H9 (cell line): Measurements from ENCODE around the gene MSN. TPM values are rescaled to one million over a fixed set of nuclear protein-coding genes. Genes with fewer than 3 reads are reported as not detected.

ENCODE experiments used
- DNase-seq: peaks from one replicate; pipeline ENCODE4 v3.0.0-alpha.2; 2017
- H2AFZ ChIP-seq: one replicate; pipeline ENCODE4 v1.6.1; 2013; ENCODE audit warnings: mild to moderate bottlenecking, low read length, control low read depth, moderate library complexity
- H2AK5ac ChIP-seq: 2 replicates; pipeline ENCODE4 v1.6.1; 2013; ENCODE audit warnings: low read length, control low read depth, mixed read lengths; ENCODE audit not compliant: insufficient read length
- H2BK120ac ChIP-seq: one replicate; pipeline ENCODE4 v1.6.1; 2013; ENCODE audit warnings: low read depth, mild to moderate bottlenecking, low read length, control low read depth, inconsistent platforms; ENCODE audit not compliant: poor library complexity, severe bottlenecking
- H2BK12ac ChIP-seq: 2 replicates; pipeline ENCODE4 v1.6.1; 2013; ENCODE audit warnings: low read length, control low read depth, mixed read lengths, low read depth; ENCODE audit not compliant: insufficient read length
- H2BK15ac ChIP-seq: 2 replicates; pipeline ENCODE4 v1.6.1; 2013; ENCODE audit warnings: low read depth, low read length, control low read depth
- H2BK20ac ChIP-seq: one replicate; pipeline ENCODE4 v1.6.1; 2013; ENCODE audit warnings: low read depth, mild to moderate bottlenecking, low read length, control low read depth, inconsistent platforms; ENCODE audit not compliant: poor library complexity, severe bottlenecking
- H2BK5ac ChIP-seq: 2 replicates; pipeline ENCODE4 v1.6.1; 2013; ENCODE audit warnings: low read length, control low read depth, mixed read lengths; ENCODE audit not compliant: insufficient read length
- H3K14ac ChIP-seq: 2 replicates; pipeline ENCODE4 v1.6.1; 2013; ENCODE audit warnings: low read length, control low read depth; ENCODE audit not compliant: insufficient read depth
- H3K18ac ChIP-seq: 2 replicates; pipeline ENCODE4 v1.6.1; 2013; ENCODE audit warnings: low read depth, mild to moderate bottlenecking, mixed read lengths, low read length, control low read depth; ENCODE audit not compliant: insufficient read length
- H3K23ac ChIP-seq: 2 replicates; pipeline ENCODE4 v1.6.1; 2013; ENCODE audit warnings: low read length, control low read depth, mixed read lengths, low read depth; ENCODE audit not compliant: insufficient read length
- H3K23me2 ChIP-seq: 2 replicates; pipeline ENCODE4 v1.6.1; 2013; ENCODE audit warnings: low read depth, mild to moderate bottlenecking, mixed read lengths, low read length, control low read depth; ENCODE audit not compliant: insufficient read length, poor library complexity, severe bottlenecking
- H3K27ac ChIP-seq: 2 replicates; pipeline ENCODE4 v1.5.1; 2013; ENCODE audit warnings: low read length, control low read depth, mixed read lengths, low read depth; ENCODE audit not compliant: insufficient read length
- H3K27me3 ChIP-seq: 2 replicates; pipeline ENCODE4 v1.6.1; 2013; ENCODE audit warnings: low read length, control low read depth, inconsistent platforms; ENCODE audit not compliant: insufficient read depth
- H3K4ac ChIP-seq: 2 replicates; pipeline ENCODE4 v1.6.1; 2013; ENCODE audit warnings: low read depth, mild to moderate bottlenecking, control low read depth, inconsistent platforms, low read length, moderate library complexity
- H3K4me1 ChIP-seq: 2 replicates; pipeline ENCODE4 v1.6.1; 2013; ENCODE audit warnings: low read length, control low read depth, inconsistent platforms; ENCODE audit not compliant: insufficient read depth
- H3K4me2 ChIP-seq: 2 replicates; pipeline ENCODE4 v1.6.1; 2013; ENCODE audit warnings: low read length, control low read depth, mixed read lengths; ENCODE audit not compliant: insufficient read length, insufficient read depth
- H3K56ac ChIP-seq: 2 replicates; pipeline ENCODE4 v1.6.1; 2013; ENCODE audit warnings: low read depth, mild to moderate bottlenecking, mixed read lengths, low read length, control low read depth; ENCODE audit not compliant: insufficient read length
- H3K79me1 ChIP-seq: 2 replicates; pipeline ENCODE4 v1.6.1; 2013; ENCODE audit warnings: low read depth, mild to moderate bottlenecking, moderate library complexity, low read length, control low read depth, inconsistent platforms; ENCODE audit not compliant: insufficient read depth, poor library complexity, severe bottlenecking
- H3K79me2 ChIP-seq: 2 replicates; pipeline ENCODE4 v1.6.1; 2013; ENCODE audit warnings: low read length, control low read depth, inconsistent platforms; ENCODE audit not compliant: insufficient read depth
- H3K9ac ChIP-seq: 2 replicates; pipeline ENCODE4 v1.6.1; 2013; ENCODE audit warnings: low read length, control low read depth, mixed read lengths; ENCODE audit not compliant: insufficient read length; ENCODE audit errors: extremely low read depth
- H3K9me3 ChIP-seq: one replicate; pipeline ENCODE4 v1.6.1; 2013; ENCODE audit warnings: low read depth, low read length, inconsistent platforms; ENCODE audit not compliant: control insufficient read depth
- H3T11ph ChIP-seq: one replicate; pipeline ENCODE4 v1.6.1; 2013; ENCODE audit warnings: mild to moderate bottlenecking, low read length, control low read depth, inconsistent platforms
- H4K20me1 ChIP-seq: one replicate; pipeline ENCODE4 v1.6.1; 2013; ENCODE audit not compliant: control insufficient read depth, insufficient read length, insufficient read depth
- H4K5ac ChIP-seq: 2 replicates; pipeline ENCODE4 v1.6.1; 2013; ENCODE audit warnings: low read depth, mild to moderate bottlenecking, mixed read lengths, low read length, control low read depth; ENCODE audit not compliant: insufficient read length
- H4K8ac ChIP-seq: replicated peaks from 2 replicates; pipeline ENCODE4 v1.6.1; 2013; ENCODE audit warnings: low read length, control low read depth, mixed read lengths, low read depth; ENCODE audit not compliant: insufficient read length
- H4K91ac ChIP-seq: 2 replicates; pipeline ENCODE4 v1.6.1; 2013; ENCODE audit warnings: low read depth, mild to moderate bottlenecking, moderate library complexity, mixed read lengths, low read length, control low read depth; ENCODE audit not compliant: insufficient read length
- H3K27ac Mint-ChIP-seq, 3 experiments: 2 replicates in 2 of 3; 3 replicates in 1 of 3; pipeline ENCODE4 v1.8.0; 2020 to 2021; ENCODE audit warnings: mixed read lengths in 3 of 3, mild to moderate bottlenecking in 1 of 3, moderate library complexity in 1 of 3
- H3K27me3 Mint-ChIP-seq: 2 replicates; pipeline ENCODE4 v1.8.0; 2021; ENCODE audit warnings: low read depth, mild to moderate bottlenecking, moderate library complexity, mixed read lengths
- H3K36me3 Mint-ChIP-seq, 3 experiments: 2 replicates in 2 of 3; 3 replicates in 1 of 3; pipeline ENCODE4 v1.8.0; 2020 to 2021; ENCODE audit warnings: low read depth in 3 of 3, mixed read lengths in 3 of 3; ENCODE audit not compliant: insufficient read depth in 1 of 3
- H3K4me1 Mint-ChIP-seq, 2 experiments: 2 replicates each; pipeline ENCODE4 v1.8.0; 2020; ENCODE audit warnings: mixed read lengths in 2 of 2
- H3K4me3 Mint-ChIP-seq, 2 experiments: 2 replicates in 1 of 2; 3 replicates in 1 of 2; pipeline ENCODE4 v1.8.0; 2020 to 2021; ENCODE audit warnings: mild to moderate bottlenecking in 2 of 2, mixed read lengths in 2 of 2, moderate library complexity in 1 of 2
- H3K9me3 Mint-ChIP-seq, 2 experiments: 2 replicates in 1 of 2; 3 replicates in 1 of 2; pipeline ENCODE4 v1.8.0; 2020; ENCODE audit warnings: mild to moderate bottlenecking in 2 of 2, mixed read lengths in 2 of 2, moderate library complexity in 1 of 2
- total RNA-seq: library from RNA; stranded (reverse); gene quantifications from 2 replicates; pipeline ENCODE4 v1.2.1, GENCODE V29; 2021
- TF ChIP-seq, protein P1 (sequence below): fragments of 200-600 bp; sonication (generic); conservative IDR thresholded peaks from 3 replicates; pipeline ENCODE4 v1.8.0; 2021; ENCODE audit warnings: antibody characterized with exemption, mild to moderate bottlenecking

MSN gene
- total RNA-seq, 1 experiment from 2014 or later: 126 TPM

DNA sequence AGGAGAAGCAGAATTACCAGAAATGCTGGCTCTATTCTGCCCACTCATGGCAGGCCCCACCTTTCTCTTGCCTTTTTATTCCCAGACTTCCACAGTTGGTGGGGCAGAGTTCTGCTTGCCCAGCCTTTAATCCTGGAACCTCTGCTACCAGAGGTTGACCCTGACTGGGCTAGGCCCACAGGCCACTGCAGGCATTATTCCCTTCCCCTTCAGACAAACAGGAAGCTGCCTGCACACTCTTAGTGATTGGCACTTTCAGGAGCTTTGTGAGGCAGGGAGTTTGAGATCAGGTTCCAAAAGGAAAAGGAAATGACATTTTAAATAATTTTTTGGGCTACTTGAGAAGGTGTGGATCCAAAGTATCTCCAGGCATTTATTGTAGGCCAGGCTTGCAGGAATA is 18.8 kb downstream of the MSN start:
- Histone ChIP-seq H3K14ac (no peak overlapping the region), H2AFZ (no peak overlapping the region), H3K79me2 (peaks cover 19% of the 10 kb centered on the region; the same call in 1 of the 2 replicates), H4K20me1 (no peaks in the 10 kb centered on the region), H3K79me1 (no peaks in the 10 kb centered on the region), H2BK120ac (no peak overlapping the region), H3K23ac (no peak overlapping the region), H3K56ac (no peak overlapping the region), H3K4ac (no peak overlapping the region), H2BK5ac (no peak overlapping the region), H3K27me3 (no peaks in the 10 kb centered on the region), H3K27ac (no peak overlapping the region), H4K8ac (no peak overlapping the region), H3K4me1 (no peaks in the 10 kb centered on the region; the same call in 1 of the 2 replicates), H2AK5ac (no peak overlapping the region), H3K9ac (no peak overlapping the region), H4K5ac (no peak overlapping the region), H4K91ac (no peak overlapping the region), H3K18ac (no peak overlapping the region), H2BK20ac (no peak overlapping the region), H3T11ph (no peak overlapping the region), H2BK12ac (no peak overlapping the region), H2BK15ac (no peak overlapping the region), H3K9me3 (peaks cover 36% of the 10 kb centered on the region), H3K4me2 (no peak overlapping the region), H3K23me2 (no peaks in the 10 kb centered on the region)
- Mint-ChIP-seq H3K4me3 (no peak overlapping the region), H3K4me1 (peaks cover 8 to 15% of the 10 kb centered on the region in 2 experiments), H3K36me3 (peaks cover 6 to 15% (median 7%) of the 10 kb centered on the region in 3 experiments), H3K27me3 (no peaks in the 10 kb centered on the region; the same call in 1 of the 2 replicates), H3K9me3 (peaks cover 58 to 77% of the 10 kb centered on the region in 2 experiments), H3K27ac (no peak overlapping the region)
- TF ChIP-seq, protein P1, sequence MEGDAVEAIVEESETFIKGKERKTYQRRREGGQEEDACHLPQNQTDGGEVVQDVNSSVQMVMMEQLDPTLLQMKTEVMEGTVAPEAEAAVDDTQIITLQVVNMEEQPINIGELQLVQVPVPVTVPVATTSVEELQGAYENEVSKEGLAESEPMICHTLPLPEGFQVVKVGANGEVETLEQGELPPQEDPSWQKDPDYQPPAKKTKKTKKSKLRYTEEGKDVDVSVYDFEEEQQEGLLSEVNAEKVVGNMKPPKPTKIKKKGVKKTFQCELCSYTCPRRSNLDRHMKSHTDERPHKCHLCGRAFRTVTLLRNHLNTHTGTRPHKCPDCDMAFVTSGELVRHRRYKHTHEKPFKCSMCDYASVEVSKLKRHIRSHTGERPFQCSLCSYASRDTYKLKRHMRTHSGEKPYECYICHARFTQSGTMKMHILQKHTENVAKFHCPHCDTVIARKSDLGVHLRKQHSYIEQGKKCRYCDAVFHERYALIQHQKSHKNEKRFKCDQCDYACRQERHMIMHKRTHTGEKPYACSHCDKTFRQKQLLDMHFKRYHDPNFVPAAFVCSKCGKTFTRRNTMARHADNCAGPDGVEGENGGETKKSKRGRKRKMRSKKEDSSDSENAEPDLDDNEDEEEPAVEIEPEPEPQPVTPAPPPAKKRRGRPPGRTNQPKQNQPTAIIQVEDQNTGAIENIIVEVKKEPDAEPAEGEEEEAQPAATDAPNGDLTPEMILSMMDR: no peak
- no peak for DNase-seq
